NCI-H2227 (cell line): ENCODE measurements around the gene PCID2.
A peak's percentile ranks its signal among the peaks of the same experiment; 100 is the strongest.
"Not testable (repeated sequence)": the region's sequence is repeated elsewhere in the genome, so short reads cannot be mapped to it uniquely, and the experiment has no call there.

ENCODE experiments used
- DNase-seq: peaks from one replicate; lab custom pipeline; 2025; ENCODE audit not compliant: unreplicated experiment; lab: John Stamatoyannopoulos, UW

PCID2 gene

GRCh38 chr13:113167155-113167554, 41.3 kb downstream of the PCID2 start:
- no peak for DNase-seq

DNA sequence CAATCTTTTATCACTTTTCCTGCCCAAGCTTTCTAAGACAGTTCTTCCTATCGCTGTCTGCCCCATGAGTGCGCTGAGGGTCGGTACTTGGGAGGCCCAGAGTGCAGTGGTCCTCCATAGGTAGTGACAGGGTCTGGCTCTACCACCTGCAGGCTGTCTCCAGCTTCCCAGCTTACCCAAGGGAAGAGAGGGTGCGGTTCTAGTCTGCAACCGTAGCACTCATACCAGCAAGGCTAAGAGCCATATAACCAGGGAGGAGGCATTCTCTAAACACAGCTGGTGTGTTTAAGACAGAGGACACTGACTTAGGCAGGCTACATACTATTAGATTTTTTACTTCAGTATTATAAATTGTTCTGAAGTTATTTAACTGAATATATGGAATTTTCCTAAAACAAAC, 41.8 kb downstream of the PCID2 start:
- DNase-seq, result no peak

GRCh38 chr13:113166266-113166665, 42.2 kb downstream of the PCID2 start:
- no peak for DNase-seq

DNA sequence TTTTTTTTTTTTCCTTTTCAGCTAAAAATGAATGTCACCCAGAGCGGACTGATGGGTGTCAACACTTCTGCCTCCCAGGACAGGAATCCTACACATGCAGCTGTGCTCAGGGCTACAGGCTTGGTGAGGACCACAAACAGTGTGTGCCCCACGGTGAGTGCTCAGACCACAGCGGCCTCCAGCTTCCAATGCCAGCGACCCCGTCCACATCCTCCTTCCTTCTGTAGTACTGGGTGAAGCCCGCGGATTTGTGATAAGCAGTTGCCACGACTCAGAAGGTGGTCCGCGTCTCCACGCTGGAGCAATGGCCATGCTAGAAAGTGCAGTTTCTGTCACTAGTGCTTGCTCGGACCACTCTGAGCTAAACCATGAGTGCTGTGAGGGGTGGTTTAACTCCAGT, 44.0 kb downstream of the PCID2 start:
- DNase-seq, result no peak

DNA sequence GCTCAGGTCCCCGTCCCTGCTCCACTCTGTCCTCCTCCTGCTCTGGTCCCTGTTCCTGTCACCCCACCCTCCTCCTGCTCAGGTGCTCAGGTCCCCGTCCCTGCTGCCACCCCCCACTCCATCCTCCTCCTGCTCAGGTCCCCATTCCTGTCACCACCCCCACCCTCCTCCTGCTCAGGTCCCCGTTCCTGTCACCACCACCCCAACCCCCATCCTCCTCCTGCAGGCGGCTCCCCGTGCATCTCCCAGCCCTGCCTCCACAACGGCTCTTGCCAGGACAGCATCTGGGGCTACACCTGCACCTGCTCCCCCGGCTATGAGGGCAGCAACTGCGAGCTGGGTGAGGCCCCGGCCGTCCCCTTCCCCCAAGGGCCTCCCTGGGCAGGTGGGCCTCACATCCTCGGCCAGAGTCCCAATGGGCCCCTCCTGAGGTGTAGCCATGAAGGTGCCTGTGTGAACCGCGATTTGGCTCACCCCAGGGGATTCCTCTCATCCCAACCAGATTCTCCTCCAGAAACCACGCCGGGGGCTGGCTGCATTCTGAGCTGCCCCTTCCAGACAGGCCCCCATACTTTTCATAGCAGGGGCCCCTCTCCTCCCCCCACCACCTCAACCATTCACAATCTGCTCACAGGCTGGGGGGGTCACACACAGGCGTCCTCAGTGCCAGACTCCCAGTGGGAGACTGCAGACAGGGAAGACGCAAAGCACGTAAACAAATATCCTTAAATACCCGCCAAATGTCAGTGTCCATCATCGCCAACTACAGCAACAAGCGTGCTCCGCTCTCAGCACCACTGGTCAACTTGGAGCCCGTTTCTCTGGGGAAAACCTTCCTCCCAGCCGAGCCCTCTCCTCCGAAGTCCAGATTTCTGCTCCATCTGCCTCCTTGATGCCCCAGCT, 45.4 kb downstream of the PCID2 start:
- DNase-seq, result no peak

- not testable (repeated sequence) for DNase-seq
These were observed 46.5 kb downstream of the PCID2 start for GRCh38 chr13:113161975-113162374.

- no peak for DNase-seq
These were observed 47.0 kb downstream of the PCID2 start for GRCh38 chr13:113161433-113161832.

GRCh38 chr13:113160983-113161382, 47.5 kb downstream of the PCID2 start:
- no peak for DNase-seq

DNA sequence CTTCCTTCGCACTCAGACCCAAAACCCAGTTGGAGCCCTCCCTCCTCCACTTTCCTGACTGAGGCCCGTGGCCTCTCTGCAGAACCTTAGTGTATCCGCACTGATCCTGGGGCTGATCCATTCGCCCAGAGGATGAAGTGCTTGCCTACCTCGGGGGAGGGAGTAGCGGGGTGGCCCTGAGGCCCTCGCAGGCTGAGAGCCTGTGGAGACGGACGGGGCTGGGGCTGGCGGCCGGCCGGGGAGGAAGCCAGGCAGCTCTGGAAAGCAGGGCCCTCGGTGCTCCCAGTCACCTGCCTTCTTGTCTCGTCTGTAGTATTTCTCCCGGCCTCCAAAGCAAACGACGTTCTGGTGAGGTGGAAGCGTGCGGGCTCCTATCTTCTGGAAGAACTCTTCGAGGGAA, 48.8 kb downstream of the PCID2 start:
- DNase-seq, result no peak

DNA sequence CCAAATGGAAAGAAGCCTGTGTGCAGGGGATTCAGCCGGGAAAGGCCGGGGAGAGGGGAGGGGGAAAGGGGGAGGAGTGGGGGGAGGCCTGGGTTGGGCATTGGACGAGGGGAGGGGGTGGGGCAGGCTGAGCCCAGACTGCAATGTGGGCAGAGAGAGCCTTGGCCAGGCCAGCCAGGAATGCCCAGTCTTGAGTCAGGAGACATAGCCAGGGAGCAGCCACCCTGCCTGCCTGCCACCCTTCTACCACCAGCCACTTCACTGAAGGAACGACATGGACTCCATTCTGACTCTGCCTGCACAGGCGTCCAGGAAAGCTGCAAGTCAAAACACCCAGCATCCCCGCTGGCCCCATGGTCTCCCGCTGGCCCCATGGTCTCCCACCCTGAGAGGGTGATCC, 49.5 kb downstream of the PCID2 start:
- no peak for DNase-seq

DNA sequence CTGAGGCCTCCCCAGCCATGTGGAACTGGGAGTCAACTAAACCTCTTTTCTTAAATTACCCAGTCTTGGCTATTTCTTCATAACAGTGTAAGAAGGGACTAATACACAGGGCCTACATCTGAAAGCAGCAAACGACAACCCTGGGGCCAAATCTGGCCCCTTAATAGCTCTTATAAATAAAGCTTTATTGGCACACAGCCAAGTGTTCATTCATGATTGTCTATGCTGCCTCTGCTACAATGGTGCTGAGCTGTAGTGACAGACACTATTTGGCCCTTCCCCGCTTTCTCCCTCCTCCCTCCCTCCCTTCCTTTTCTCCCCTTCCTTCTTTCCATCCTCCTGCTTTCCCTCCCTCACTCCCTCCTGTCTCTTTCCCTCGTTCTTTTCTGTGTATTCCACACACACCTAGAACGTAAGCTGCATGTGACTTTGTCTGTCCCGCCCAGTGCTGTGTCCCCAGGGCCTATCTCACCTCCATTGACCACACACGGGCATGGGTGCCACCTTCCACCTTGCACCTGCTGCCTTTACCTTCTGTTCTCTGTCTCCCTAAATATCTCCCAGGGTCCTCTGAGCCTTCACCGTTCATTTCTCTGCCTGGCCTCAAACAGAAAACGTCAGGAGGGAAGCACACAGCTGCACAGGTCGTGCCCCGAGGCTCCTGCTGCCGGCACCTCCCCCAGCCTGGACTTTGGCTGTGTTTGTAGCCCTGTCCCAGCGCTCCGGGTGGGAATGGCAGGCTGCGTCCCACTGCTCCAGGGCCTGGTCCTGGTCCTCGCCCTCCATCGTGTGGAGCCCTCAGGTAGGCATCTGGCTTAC, 50.3 kb downstream of the PCID2 start, which contains the start of gene PROZ:
PROZ (plus strand) TSS at position 720 of the 819 bp plus-strand sequence; CDS start at position 733, 13 bp downstream.
- no peak for DNase-seq

DNA sequence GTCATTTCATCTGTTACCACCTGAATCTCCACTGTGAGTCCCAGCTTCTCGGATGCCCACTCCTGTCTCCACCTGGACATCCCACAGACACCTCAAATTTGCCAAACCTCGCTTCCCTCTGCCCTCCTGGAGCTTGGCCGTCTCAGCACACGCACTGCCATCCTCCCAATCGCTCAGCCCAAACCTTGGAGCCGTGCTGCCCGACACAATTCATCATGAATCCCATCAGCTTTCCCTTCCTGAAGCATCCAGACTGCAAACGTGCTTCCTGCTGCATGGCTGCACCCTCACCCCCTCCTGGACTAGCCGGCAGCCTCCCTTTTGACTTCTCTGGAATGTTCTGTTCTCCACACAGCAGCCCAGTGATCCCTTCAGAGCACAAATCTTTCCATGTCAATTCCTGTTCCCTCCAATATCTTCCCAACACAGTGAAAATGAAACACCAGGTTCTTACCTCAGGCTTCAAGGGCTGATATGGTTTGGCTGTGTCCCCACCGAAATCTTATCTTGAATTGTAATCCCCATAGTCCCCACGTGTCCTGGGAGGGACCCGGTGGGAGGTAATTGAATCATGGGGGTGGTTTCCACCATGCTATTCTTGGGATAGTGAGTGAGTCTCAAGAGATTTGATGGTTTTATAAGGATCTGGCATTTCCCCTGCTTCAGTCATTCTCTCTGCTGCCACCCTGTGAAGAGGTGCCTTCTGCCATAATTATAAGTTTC, 51.1 kb downstream of the PCID2 start:
- DNase-seq, result no peak

DNA sequence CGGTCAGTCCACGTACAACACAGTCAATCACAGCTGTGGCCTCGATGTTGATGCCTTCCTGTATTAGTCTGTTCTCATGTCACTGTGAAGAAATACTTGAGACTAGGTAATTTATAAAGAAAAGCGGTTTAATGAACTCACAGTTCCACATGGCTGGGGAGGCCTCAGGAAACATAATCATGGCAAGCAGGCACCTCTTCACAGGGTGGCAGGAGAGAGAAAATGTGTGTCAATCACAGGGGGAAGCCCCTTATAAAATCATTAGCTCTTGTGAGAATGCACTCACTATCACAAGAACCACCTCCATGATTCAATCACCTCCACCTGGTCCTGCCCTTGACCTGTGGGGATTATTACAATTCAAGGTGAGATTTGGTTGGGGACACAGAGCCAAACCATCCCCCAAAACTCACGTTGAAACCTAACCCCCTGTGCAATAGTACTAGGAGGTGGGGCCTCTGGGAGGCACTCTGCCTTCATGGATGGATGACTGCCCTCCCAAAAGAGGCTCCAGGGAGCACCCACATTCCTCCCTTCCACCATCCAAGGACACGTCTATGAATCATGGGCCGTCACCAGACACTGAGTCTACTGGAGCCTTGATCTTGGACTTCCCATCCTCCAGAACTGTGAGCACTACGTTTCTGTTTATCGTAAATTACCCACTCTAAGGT, 52.4 kb downstream of the PCID2 start:
- no peak for DNase-seq

DNA sequence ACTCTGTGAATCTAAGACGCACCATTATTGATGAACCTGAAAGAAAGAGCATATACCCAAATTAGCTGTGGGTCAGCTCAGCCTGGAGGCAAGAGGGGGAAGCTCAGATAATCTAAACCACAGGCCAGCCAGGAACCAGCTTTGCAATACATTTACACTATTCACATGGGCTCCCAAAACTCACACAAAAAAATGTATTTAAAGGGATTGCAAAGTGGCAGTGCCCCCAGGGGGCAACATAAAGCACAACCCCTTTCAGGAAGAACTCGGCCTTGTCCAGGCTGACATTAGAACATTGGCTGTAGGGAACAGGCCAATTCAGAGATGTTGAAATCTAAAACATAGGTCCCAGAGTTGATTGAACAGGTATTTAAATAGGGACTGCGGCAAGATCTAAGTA, 53.3 kb downstream of the PCID2 start:
- no peak for DNase-seq

DNA sequence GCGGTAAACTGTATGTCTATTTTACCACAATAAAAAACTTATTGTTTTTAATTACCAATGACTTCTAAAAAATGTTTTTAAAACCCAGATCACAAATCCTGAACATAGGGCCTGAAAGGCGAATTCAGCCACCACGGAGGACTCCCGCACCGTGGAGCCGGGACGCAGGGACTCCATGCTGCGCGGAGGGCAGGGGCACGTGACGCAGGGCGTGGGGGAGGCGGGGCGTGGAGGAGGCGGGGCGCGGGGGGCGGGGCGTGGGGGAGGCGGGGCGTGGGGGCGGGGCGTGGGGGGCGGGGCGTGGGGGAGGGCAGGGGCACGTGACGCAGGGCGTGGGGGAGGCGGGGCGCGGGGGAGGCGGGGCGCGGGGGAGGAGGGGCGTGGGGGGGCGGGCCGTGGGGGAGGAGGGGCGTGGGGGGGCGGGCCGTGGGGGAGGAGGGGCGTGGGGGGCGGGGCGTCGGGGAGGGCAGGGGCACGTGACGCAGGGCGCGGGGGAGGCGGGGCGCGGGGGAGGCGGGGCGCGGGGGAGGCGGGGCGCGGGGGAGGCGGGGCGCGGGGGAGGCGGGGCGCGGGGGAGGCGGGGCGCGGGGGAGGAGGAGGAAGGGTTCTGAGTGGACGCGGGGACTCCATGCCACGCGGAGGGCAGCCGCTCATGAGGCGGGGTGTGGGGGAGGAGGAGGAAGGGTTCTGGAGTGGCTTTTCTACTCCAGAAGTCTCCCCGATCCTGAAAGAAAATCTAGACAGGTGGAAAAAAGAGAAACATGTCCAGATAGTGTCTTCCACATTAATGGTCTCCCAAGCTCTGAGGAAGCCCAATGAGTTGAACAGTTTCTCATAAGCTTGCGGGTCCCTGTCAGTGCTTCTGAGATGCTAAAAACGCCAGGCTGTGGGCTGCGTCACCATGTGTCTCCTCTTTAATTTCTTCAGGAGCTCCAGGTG, 54.4 kb downstream of the PCID2 start:
- peak; percentile 62 for DNase-seq

GRCh38 chr13:113152984-113153809, 55.3 kb downstream of the PCID2 start:
- no peak for DNase-seq

GRCh38 chr13:113152691-113152983, 55.8 kb downstream of the PCID2 start:
- no peak for DNase-seq

- DNase-seq, result no peak
These were observed 56.5 kb downstream of the PCID2 start for GRCh38 chr13:113151745-113152690.
